ENCODE measurements around the gene TMEM255B.

DNA sequence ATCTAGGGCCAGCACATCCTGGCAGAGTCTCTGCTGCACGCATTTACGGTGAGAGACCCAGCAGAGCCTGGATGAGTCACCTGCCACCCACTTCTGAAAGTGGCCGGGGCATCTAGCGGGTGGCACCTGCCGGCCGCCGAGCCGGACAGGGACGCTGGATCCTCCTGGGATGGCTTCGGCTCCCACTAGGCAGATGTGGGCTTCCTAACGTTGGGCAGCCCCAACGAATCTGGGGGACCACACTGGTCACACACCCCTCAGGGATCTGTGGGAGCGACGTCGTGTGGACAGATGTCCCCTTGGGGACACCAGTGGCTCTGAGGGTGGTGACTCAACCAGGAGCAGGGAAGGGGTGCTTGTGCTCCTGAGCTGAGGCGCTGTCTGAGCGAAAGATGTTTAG is 32.2 kb downstream of the TMEM255B start:
- TF ChIP-seq POLR2AphosphoS5 (IDR thresholded peaks at IDR 0.05), result no peak
- TF ChIP-seq, protein P1, sequence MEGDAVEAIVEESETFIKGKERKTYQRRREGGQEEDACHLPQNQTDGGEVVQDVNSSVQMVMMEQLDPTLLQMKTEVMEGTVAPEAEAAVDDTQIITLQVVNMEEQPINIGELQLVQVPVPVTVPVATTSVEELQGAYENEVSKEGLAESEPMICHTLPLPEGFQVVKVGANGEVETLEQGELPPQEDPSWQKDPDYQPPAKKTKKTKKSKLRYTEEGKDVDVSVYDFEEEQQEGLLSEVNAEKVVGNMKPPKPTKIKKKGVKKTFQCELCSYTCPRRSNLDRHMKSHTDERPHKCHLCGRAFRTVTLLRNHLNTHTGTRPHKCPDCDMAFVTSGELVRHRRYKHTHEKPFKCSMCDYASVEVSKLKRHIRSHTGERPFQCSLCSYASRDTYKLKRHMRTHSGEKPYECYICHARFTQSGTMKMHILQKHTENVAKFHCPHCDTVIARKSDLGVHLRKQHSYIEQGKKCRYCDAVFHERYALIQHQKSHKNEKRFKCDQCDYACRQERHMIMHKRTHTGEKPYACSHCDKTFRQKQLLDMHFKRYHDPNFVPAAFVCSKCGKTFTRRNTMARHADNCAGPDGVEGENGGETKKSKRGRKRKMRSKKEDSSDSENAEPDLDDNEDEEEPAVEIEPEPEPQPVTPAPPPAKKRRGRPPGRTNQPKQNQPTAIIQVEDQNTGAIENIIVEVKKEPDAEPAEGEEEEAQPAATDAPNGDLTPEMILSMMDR (IDR thresholded peaks at IDR 0.05), result no peak

Data from upper lobe of left lung (tissue), 4 donors.